HS-5 (cell line): ENCODE results near the gene RAB25.

ENCODE experiments used
- DNase-seq: peaks from one replicate; pipeline ENCODE4 v3.0.0-alpha.2; 2012; ENCODE audit warnings: low read depth

RAB25 gene

DNA sequence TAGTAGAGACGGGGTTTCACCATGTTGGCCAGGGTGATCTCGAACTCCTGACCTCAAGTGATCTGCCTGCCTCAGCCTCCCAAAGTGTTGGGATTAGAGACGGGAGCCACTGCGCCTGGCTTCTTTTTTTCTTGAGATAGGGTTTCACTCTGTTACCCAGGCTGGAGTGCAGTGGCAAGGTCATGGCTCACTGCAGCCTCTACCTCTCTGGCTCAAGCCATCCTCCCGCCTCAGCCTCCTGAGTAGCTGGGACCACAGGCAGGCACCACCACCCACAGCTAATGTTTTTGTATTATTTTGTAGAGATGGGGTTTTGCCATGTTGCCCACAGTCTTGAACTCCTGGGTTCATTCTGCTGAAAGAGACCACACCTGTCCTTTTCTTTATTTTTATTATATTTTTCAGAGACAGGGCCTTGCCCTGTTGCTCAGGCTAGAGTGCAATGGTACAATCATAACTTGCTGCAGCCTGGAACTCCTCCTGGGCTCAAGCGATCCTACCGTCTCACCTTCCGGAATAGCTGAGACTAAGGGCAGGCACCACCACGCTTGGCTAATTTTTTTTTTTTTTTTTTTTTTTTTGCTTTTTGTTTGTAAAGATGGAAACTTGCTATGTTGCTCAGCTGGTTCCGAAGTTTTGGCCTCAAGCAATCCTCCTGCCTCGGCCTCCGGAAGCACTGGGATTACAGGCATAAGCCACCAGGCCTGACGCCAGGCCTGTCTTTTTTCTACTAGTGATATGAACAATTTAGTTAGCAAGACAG lies 56.6 kb downstream of the RAB25 start:
- no peak for DNase-seq

DNA sequence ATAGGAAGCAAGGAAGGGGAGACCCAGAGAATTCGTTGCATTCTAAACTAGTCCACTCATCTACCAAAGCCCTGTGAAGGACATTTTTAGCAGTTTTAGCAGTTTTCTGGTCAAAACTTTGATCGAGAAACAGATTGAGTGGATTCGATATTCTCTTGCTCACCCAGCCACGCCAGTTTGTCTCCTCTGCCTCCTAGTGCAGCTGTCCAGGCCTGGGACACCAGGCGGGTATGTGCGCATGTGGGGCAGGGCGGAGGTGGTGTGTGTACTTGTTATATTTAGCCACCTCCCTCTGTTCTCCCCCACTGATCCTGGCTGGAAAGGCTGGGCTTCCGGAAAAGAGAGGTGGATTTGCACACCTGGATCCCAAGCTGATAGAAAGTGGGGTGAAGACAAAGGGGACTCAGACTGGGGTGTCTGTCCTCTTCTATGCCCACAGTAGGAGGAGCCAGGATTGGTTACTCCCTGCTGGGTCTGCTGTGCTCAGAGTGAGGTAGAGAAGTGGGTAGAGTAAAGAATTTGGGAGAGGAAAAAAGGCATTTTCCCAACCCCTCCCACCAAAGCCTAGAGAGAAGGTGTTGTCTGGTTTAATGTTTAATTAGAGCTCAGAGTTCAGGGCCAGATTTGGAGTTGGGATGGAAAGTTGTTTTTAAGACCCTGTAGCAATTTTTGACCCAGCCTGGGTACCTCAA lies 57.4 kb downstream of the RAB25 start:
- DNase-seq, result no peak

DNA sequence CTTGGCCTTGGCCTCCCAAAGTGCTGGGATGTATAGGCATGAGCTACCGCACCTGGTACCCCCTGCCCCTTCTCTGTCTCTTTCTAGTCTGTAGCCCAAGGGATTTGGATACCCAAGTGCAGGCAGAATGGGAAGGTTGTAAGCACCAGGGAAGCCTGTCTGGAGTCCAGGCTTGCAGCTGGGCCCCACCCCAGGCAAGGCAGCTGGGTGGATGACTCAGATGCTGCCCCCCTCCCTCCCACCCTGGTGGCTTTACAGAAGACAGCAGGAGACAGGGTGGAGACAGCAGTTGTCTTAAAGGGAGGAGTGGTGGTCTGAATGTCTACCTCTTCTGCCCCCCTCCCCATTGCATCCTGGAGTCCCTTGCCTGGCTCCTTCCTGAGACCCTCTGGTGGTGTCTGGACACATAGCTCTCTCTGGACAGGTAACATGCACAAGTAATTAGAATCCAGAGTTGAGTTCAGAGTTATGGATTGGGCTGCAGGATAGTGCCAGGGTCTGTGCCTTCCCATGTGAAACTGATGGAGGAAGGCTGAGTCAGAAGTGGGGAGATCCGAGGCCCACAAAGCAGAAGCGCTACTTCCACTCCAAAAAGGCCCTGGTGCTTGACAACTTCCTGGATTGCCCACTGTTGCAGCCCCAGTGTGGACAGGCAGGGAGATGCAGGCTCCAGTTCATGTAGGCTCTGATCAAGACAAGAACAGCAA lies 58.7 kb downstream of the RAB25 start:
- no peak for DNase-seq
